PC-3 (cell line): ENCODE measurements around the gene THAP4. TPM values are rescaled to one million over a fixed set of nuclear protein-coding genes. Genes with fewer than 3 reads are reported as not detected.
A peak's percentile ranks its signal among the peaks of the same experiment; 100 is the strongest.
"Not testable (repeated sequence)": the region's sequence is repeated elsewhere in the genome, so short reads cannot be mapped to it uniquely, and the experiment has no call there.

ENCODE experiments used
- ATAC-seq: fragments of 200-7000 bp; cut with Tn5 transposase; 2 replicates; pipeline ENCODE4 v1.9.1; 2020; ENCODE audit warnings: mild to moderate bottlenecking, moderate library complexity
- BruUV-seq: library from RNA; stranded (reverse); fragments of 400-500 nt; replicated peaks from 2 replicates; lab custom pipeline; 2021; lab: Mats Ljungman, UMichigan
- CTCF ChIA-PET: fragments of 300-600 bp; sonication (Branson Sonifier 250); formaldehyde crosslinking; loops from one replicate; lab custom pipeline; 2022; ENCODE audit warnings: antibody characterized with exemption; lab: Charles Lee
- POLR2A ChIA-PET: fragments of 300-600 bp; sonication (Branson Sonifier 250); formaldehyde crosslinking; loops from one replicate; lab custom pipeline; 2022; ENCODE audit warnings: antibody characterized with exemption; ENCODE audit not compliant: unreplicated experiment; lab: Charles Lee
- DNase-seq: peaks from one replicate; pipeline ENCODE4 v3.0.0-alpha.2; 2015
- H2AFZ ChIP-seq: fragments of 300-600 bp; sonication (generic); 2 replicates; pipeline ENCODE4 v1.6.0; 2016; ENCODE audit warnings: antibody characterized with exemption, low read length
- H3F3A ChIP-seq: fragments of 300-600 bp; sonication (generic); one replicate; pipeline ENCODE4 v1.6.0; 2017; ENCODE audit warnings: antibody characterized with exemption, low read length, control low read depth, mild to moderate bottlenecking; ENCODE audit not compliant: unreplicated experiment
- H3K27ac ChIP-seq: fragments of 300-600 bp; sonication (generic); 2 replicates; pipeline ENCODE4 v1.5.1; 2016; ENCODE audit warnings: mild to moderate bottlenecking, low read length
- H3K27me3 ChIP-seq: fragments of 300-600 bp; sonication (generic); 2 replicates; pipeline ENCODE4 v1.6.1; 2016; ENCODE audit warnings: low read length, mixed read lengths
- H3K36me3 ChIP-seq: fragments of 300-600 bp; sonication (generic); 2 replicates; pipeline ENCODE4 v1.6.1; 2016; ENCODE audit warnings: low read depth, mixed run types, low read length, mixed read lengths
- H3K4me1 ChIP-seq: fragments of 300-600 bp; sonication (generic); 2 replicates; pipeline ENCODE4 v1.5.1; 2016; ENCODE audit warnings: low read length; ENCODE audit not compliant: insufficient read depth
- H3K4me2 ChIP-seq: fragments of 300-600 bp; sonication (generic); 2 replicates; pipeline ENCODE4 v1.6.0; 2016; ENCODE audit warnings: low read length
- H3K4me3 ChIP-seq: fragments of 300-600 bp; sonication (generic); 2 replicates; pipeline ENCODE4 v1.5.1; 2016; ENCODE audit warnings: mild to moderate bottlenecking, low read length, mixed read lengths
- H3K79me2 ChIP-seq: fragments of 300-600 bp; sonication (generic); 2 replicates; pipeline ENCODE4 v1.6.1; 2017; ENCODE audit warnings: low read length, mixed read lengths
- H3K9ac ChIP-seq: fragments of 300-600 bp; sonication (generic); 2 replicates; pipeline ENCODE4 v1.6.0; 2016; ENCODE audit warnings: mild to moderate bottlenecking, low read length
- H3K9me2 ChIP-seq: fragments of 300-600 bp; sonication (generic); replicated peaks from 2 replicates; pipeline ENCODE4 v1.6.1; 2016; ENCODE audit warnings: mixed run types, low read length, mixed read lengths
- H3K9me3 ChIP-seq: fragments of 300-600 bp; sonication (generic); 2 replicates; pipeline ENCODE4 v1.6.1; 2016; ENCODE audit warnings: low read length, mixed read lengths
- H4K20me1 ChIP-seq: fragments of 300-600 bp; sonication (generic); 2 replicates; pipeline ENCODE4 v1.6.1; 2016; ENCODE audit warnings: low read length, mixed read lengths
- CTCF ChIP-seq: fragments of 300-600 bp; sonication (generic); conservative IDR thresholded peaks from 2 replicates; pipeline ENCODE4 v1.5.1; 2017; ENCODE audit warnings: antibody characterized with exemption, low read depth, mild to moderate bottlenecking, low read length
- EZH2 ChIP-seq: fragments of 300-600 bp; sonication (generic); IDR thresholded peaks from one replicate; pipeline ENCODE4 v1.6.1; 2017; ENCODE audit warnings: antibody characterized with exemption, mild to moderate bottlenecking, low read length; ENCODE audit not compliant: unreplicated experiment
- EZH2phosphoT487 ChIP-seq: fragments of 300-600 bp; sonication (generic); IDR thresholded peaks from 2 replicates; pipeline ENCODE4 v1.6.1; 2018; ENCODE audit warnings: mild to moderate bottlenecking, antibody characterized with exemption, low read length, borderline replicate concordance
- intact Hi-C: fragments of 100-400 bp; cut with micrococcal nuclease; formaldehyde crosslinking; loops from 2 replicates; pipeline ENCODE4 v1.9.0; 2023
- total RNA-seq: library from RNA; depleted of rRNA; stranded (reverse); fragments of >200 nt; gene quantifications from 2 replicates; pipeline ENCODE4 v1.2.3, GENCODE V29; 2014

Gene THAP4
- total RNA-seq, 1 experiment from 2014 or later = 75.1 TPM

- Histone ChIP-seq H4K20me1 (no peaks in the 10 kb centered on the region), H3K4me2 (no peak overlapping the region), H3K9me2 (no peaks in the 10 kb centered on the region), H3F3A (no peaks in the 10 kb centered on the region), H3K79me2 (no peaks in the 10 kb centered on the region), H2AFZ (no peak overlapping the region), H3K9ac (no peak overlapping the region), H3K9me3 (no peaks in the 10 kb centered on the region), H3K36me3 (peaks cover 6% of the 10 kb centered on the region; the same call in 1 of the 2 replicates), H3K4me1 (peaks cover 16% of the 10 kb centered on the region), H3K27me3 (no peaks in the 10 kb centered on the region), H3K4me3 (no peak overlapping the region), H3K27ac (no peak overlapping the region)
- POLR2A ChIA-PET = no interaction called here
- ATAC-seq = no peak
- no TSS peak for BruUV-seq
- no peak for DNase-seq
- TF ChIP-seq CTCF (no peak), EZH2 (no peak), EZH2phosphoT487 (no peak)
- CTCF ChIA-PET = no interaction called here
- intact Hi-C loops = no loop called here
Measured at GRCh38 chr2:241666627-241667400, 29.9 kb upstream of the THAP4 start.

GRCh38 chr2:241665731-241666440 is 28.9 kb upstream of the THAP4 start:
- H3K27me3 ChIP-seq = no peaks in the 10 kb centered on the region
- H3K27ac ChIP-seq = peak overlapping the region; percentile 69
- no peaks in the 10 kb centered on the region for H4K20me1 ChIP-seq
- H3K4me3 ChIP-seq = no peak overlapping the region
- peaks cover 8% of the 10 kb centered on the region; the same call in 1 of the 2 replicates for H3K36me3 ChIP-seq
- H2AFZ ChIP-seq = no peak overlapping the region
- ATAC-seq (no peak), DNase-seq (no peak)
- TF ChIP-seq EZH2phosphoT487 (no peak), EZH2 (no peak), CTCF (no peak)
- peaks cover 16% of the 10 kb centered on the region for H3K4me1 ChIP-seq
- H3K9me2 ChIP-seq = no peaks in the 10 kb centered on the region
- no peaks in the 10 kb centered on the region for H3K9me3 ChIP-seq
- BruUV-seq = no TSS peak
- no peak overlapping the region for H3K4me2 ChIP-seq
- ChIA-PET CTCF (no interaction called here), POLR2A (no interaction called here)
- 0 out of 2 replicates have a peak overlapping the region, but pooled peaks have one; percentile 36 for H3K9ac ChIP-seq
- no peaks in the 10 kb centered on the region for H3F3A ChIP-seq
- intact Hi-C loops = loop anchor here (2.0 kb wide), 1 partner anchor 37 kb away; the partner anchor contains the start of gene ING5
- H3K79me2 ChIP-seq = no peaks in the 10 kb centered on the region

GRCh38 chr2:241662731-241663130 is 25.8 kb upstream of the THAP4 start:
- BruUV-seq, POLR2A ChIA-PET: not testable (repeated sequence)

More at GRCh38 chr2:241662731-241663130, 25.8 kb upstream of the THAP4 start:
- Histone ChIP-seq H3K4me1 (peaks cover 16% of the 10 kb centered on the region), H3K36me3 (peaks cover 22% of the 10 kb centered on the region; the same call in 1 of the 2 replicates)
- H3K9me3 ChIP-seq, CTCF ChIA-PET, ATAC-seq, H3K9ac ChIP-seq, H3K9me2 ChIP-seq, H3K27ac ChIP-seq, H3K4me3 ChIP-seq, H3K79me2 ChIP-seq, H3K27me3 ChIP-seq, DNase-seq, H2AFZ ChIP-seq, H3K4me2 ChIP-seq, intact Hi-C loops, H4K20me1 ChIP-seq, H3F3A ChIP-seq: not testable (repeated sequence)
